MCF 10A (cell line): Measurements from ENCODE around the gene PEX13. TPM values are rescaled to one million over a fixed set of nuclear protein-coding genes. Genes with fewer than 3 reads are reported as not detected.
"Not testable (repeated sequence)": the region's sequence is repeated elsewhere in the genome, so short reads cannot be mapped to it uniquely, and the experiment has no call there.

Experiments
- BruUV-seq: library from RNA; stranded (reverse); fragments of 400-500 nt; replicated peaks from 2 replicates; lab custom pipeline; 2021; lab: Mats Ljungman, UMichigan
- CTCF ChIA-PET: fragments of 300-600 bp; sonication (Branson Sonifier 250); formaldehyde crosslinking; extraction: SDS; loops from one replicate; lab custom pipeline; 2021; ENCODE audit warnings: antibody characterized with exemption, inconsistent platforms; lab: Yijun Ruan, JAX
- POLR2A ChIA-PET: fragments of 300-600, 350-650 bp; sonication (Branson Sonifier 250); formaldehyde crosslinking; extraction: SDS; loops from one replicate; lab custom pipeline; 2020; ENCODE audit warnings: antibody characterized with exemption, inconsistent platforms; lab: Yijun Ruan, JAX
- DNase-seq: peaks from one replicate; pipeline ENCODE4 v3.0.0-alpha.2; 2018; ENCODE audit not compliant: unreplicated experiment
- H3K27ac Mint-ChIP-seq: one replicate; pipeline ENCODE4 v1.8.0; 2022; ENCODE audit warnings: mild to moderate bottlenecking, low read depth, mixed read lengths; ENCODE audit not compliant: unreplicated experiment
- H3K27me3 Mint-ChIP-seq: one replicate; pipeline ENCODE4 v1.8.0; 2022; ENCODE audit warnings: mixed read lengths; ENCODE audit not compliant: insufficient read depth, unreplicated experiment
- H3K36me3 Mint-ChIP-seq: one replicate; pipeline ENCODE4 v1.8.0; 2022; ENCODE audit warnings: mild to moderate bottlenecking, moderate library complexity, mixed read lengths; ENCODE audit not compliant: insufficient read depth, unreplicated experiment
- H3K4me1 Mint-ChIP-seq: one replicate; pipeline ENCODE4 v1.8.0; 2022; ENCODE audit warnings: mixed read lengths; ENCODE audit not compliant: insufficient read depth, unreplicated experiment
- H3K4me3 Mint-ChIP-seq: one replicate; pipeline ENCODE4 v1.8.0; 2022; ENCODE audit warnings: mild to moderate bottlenecking, moderate library complexity, mixed read lengths; ENCODE audit not compliant: unreplicated experiment
- H3K9me3 Mint-ChIP-seq: one replicate; pipeline ENCODE4 v1.8.0; 2022; ENCODE audit warnings: mixed read lengths; ENCODE audit not compliant: unreplicated experiment
- intact Hi-C: fragments of 100-400 bp; cut with micrococcal nuclease; formaldehyde crosslinking; loops from 2 replicates; pipeline ENCODE4 v1.14.1; 2022
- total RNA-seq: library from RNA; stranded (reverse); gene quantifications from 2 replicates; pipeline ENCODE4 v1.2.3, GENCODE V29; 2022
- TF ChIP-seq, protein P1 (sequence below): fragments of 200-600 bp; IDR thresholded peaks from one replicate; pipeline ENCODE4 v1.8.0; 2022; ENCODE audit warnings: antibody characterized with exemption, mild to moderate bottlenecking; ENCODE audit not compliant: unreplicated experiment

PEX13 gene
- total RNA-seq, 1 experiment from 2014 or later: 18.6 TPM

DNA sequence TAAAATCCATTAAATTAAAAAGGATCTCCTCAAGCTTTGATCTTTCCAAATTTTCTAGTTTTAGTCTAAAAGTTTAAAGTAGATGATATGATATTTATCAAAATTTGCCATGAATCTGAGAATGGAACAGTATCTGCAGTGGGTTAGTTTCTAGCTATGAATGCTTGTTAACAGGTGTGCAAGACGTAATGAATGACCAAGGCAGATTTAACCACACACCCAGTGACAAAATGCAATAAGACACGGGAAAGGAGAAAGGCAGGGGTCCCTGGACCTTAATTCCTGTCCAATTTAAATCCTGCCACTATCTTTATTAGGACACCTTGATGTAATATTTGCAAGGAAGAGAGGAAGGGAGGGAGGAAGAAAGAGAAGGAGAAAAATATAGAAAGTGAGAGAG, 30.5 kb upstream of the PEX13 start:
- no peaks in the 10 kb centered on the region for H3K9me3 Mint-ChIP-seq
- no peaks in the 10 kb centered on the region for H3K36me3 Mint-ChIP-seq
- peaks cover 5% of the 10 kb centered on the region for H3K4me1 Mint-ChIP-seq
- intact Hi-C loops: no loop called here
- H3K27ac Mint-ChIP-seq: no peak overlapping the region
- H3K27me3 Mint-ChIP-seq: no peaks in the 10 kb centered on the region
- no peak for DNase-seq
- BruUV-seq: no TSS peak
- TF ChIP-seq, protein P1, sequence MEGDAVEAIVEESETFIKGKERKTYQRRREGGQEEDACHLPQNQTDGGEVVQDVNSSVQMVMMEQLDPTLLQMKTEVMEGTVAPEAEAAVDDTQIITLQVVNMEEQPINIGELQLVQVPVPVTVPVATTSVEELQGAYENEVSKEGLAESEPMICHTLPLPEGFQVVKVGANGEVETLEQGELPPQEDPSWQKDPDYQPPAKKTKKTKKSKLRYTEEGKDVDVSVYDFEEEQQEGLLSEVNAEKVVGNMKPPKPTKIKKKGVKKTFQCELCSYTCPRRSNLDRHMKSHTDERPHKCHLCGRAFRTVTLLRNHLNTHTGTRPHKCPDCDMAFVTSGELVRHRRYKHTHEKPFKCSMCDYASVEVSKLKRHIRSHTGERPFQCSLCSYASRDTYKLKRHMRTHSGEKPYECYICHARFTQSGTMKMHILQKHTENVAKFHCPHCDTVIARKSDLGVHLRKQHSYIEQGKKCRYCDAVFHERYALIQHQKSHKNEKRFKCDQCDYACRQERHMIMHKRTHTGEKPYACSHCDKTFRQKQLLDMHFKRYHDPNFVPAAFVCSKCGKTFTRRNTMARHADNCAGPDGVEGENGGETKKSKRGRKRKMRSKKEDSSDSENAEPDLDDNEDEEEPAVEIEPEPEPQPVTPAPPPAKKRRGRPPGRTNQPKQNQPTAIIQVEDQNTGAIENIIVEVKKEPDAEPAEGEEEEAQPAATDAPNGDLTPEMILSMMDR: no peak
- ChIA-PET POLR2A (interaction anchor here (0.9 to 2.7 kb wide), 2 partner anchors 21 to 28 kb away, joined by 3 to 9 read pairs; no protein-coding TSS in a partner anchor), CTCF (interaction anchor here (0.9 to 1.7 kb wide), 2 partner anchors 11 to 279 kb away, joined by 4 to 5 read pairs; no protein-coding TSS in a partner anchor)
- no peak overlapping the region for H3K4me3 Mint-ChIP-seq

GRCh38 chr2:60987656-60988055, 29.9 kb upstream of the PEX13 start:
- H3K36me3 Mint-ChIP-seq, H3K4me1 Mint-ChIP-seq, H3K9me3 Mint-ChIP-seq, H3K27ac Mint-ChIP-seq, BruUV-seq, H3K27me3 Mint-ChIP-seq, H3K4me3 Mint-ChIP-seq, intact Hi-C loops, DNase-seq: not testable (repeated sequence)
- CTCF ChIA-PET: interaction anchor here (0.6 to 1.7 kb wide), 2 partner anchors 12 to 280 kb away, joined by 4 read pairs; no protein-coding TSS in a partner anchor
- POLR2A ChIA-PET: interaction anchor here (0.9 to 2.7 kb wide), 2 partner anchors 22 to 29 kb away, joined by 3 to 9 read pairs; no protein-coding TSS in a partner anchor

DNA sequence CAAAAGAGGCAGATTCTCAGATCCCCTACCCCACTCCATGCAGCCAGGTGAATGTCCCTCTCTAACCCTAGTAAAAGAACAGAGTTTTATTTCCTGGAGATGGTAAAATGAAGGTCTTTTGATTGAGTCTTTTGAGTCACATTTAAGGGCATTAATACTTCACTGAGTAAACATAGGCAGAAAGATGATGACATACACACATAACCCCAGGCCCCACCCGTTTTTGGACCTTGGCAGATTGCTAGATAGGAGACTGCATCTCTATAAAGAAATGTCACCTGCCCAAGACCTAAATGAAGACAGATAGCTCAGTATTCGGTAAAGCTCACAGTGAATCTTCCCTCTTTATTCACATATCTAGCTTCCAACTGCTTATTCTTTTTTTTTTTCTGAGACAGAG, 28.3 kb upstream of the PEX13 start:
- H3K27me3 Mint-ChIP-seq: no peaks in the 10 kb centered on the region
- H3K36me3 Mint-ChIP-seq: peaks cover 6% of the 10 kb centered on the region
- intact Hi-C loops: no loop called here
- ChIA-PET CTCF (interaction anchor here (1.2 to 2.7 kb wide), 2 partner anchors 10 to 192 kb away, joined by 4 to 14 read pairs; no protein-coding TSS in a partner anchor), POLR2A (interaction anchor here (0.6 to 1.9 kb wide), 5 partner anchors 25 to 109 kb away, joined by 3 to 8 read pairs (median 4); no protein-coding TSS in a partner anchor)
- no peak overlapping the region for H3K4me3 Mint-ChIP-seq
- H3K4me1 Mint-ChIP-seq: peaks cover 5% of the 10 kb centered on the region
- H3K9me3 Mint-ChIP-seq: no peaks in the 10 kb centered on the region
- peak overlapping the region; percentile 35 for H3K27ac Mint-ChIP-seq
- no peak for DNase-seq
- TF ChIP-seq, protein P1: no peak
- no TSS peak for BruUV-seq

- intact Hi-C loops: no loop called here
- H3K36me3 Mint-ChIP-seq: peaks cover 6% of the 10 kb centered on the region
- H3K27ac Mint-ChIP-seq: no peak overlapping the region
- CTCF ChIA-PET: interaction anchor here (1.4 kb wide), 1 partner anchor 190 kb away, joined by 3 read pairs; no protein-coding TSS in a partner anchor
- peaks cover 5% of the 10 kb centered on the region for H3K4me1 Mint-ChIP-seq
- no peaks in the 10 kb centered on the region for H3K27me3 Mint-ChIP-seq
- TF ChIP-seq, protein P1: no peak
- H3K4me3 Mint-ChIP-seq: no peak overlapping the region
- BruUV-seq: no TSS peak
- POLR2A ChIA-PET: interaction anchor here (0.7 to 1.4 kb wide), 3 partner anchors 28 to 165 kb away, joined by 3 read pairs; no protein-coding TSS in a partner anchor
- H3K9me3 Mint-ChIP-seq: no peaks in the 10 kb centered on the region
- DNase-seq: no peak
These were observed 25.9 kb upstream of the PEX13 start for GRCh38 chr2:60991644-60992043.
